ENCODE results near the gene ATG9A.

The ATG9A gene

GRCh38 chr2:219220652-219221402 lies 8.6 kb downstream of the ATG9A start:
- no peak for DNase-seq (ENCODE audit: low read depth)

DNA sequence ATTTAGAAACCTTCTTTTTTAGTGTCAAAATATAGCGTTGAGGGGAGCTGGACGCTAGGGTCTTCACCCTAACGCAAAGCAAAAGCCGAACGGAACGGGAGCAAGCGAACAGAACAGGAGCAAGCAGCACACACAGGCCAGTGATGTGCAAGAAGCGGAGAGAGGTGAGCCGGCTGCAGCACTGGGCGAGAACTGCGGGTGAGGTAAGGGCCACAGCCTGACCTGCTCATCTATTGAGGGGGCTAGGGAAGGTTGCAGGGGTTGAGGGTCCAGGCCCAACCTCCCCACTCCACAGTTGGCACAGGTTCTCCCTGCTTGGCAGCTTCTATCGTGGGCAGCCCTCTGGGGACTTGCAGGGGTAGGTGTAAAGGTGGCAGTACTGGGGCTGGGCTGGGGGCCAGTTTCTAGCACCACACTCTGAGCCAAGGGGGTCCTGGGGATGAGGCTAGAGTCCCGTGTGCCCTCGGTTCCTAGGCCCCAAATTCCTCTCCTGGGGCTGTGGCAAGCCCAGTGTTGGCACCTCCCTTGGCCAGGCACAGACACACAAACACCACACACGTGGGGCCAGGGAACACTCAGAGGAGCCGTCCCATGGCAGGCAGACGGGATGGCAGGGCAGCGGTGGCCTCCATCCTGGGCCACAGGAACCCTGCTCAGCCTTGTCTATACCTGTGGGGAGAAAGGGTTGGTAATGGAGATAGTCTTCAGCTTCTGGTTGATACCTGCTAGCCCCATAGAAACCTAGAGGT lies 9.5 kb downstream of the ATG9A start:
- DNase-seq (ENCODE audit: low read depth), result no peak

GRCh38 chr2:219218732-219219701 lies 10.4 kb downstream of the ATG9A start, which contains the start of gene ABCB6:
Gene ABCB6 (minus strand): TSS chr2:219218958. CDS start chr2:219218673, 285 bp downstream.
- DNase-seq (ENCODE audit: low read depth), result peak; percentile 73

- no peak for DNase-seq (ENCODE audit: low read depth)
Observed at GRCh38 chr2:219218217-219218731, 11.2 kb downstream of the ATG9A start.

DNA sequence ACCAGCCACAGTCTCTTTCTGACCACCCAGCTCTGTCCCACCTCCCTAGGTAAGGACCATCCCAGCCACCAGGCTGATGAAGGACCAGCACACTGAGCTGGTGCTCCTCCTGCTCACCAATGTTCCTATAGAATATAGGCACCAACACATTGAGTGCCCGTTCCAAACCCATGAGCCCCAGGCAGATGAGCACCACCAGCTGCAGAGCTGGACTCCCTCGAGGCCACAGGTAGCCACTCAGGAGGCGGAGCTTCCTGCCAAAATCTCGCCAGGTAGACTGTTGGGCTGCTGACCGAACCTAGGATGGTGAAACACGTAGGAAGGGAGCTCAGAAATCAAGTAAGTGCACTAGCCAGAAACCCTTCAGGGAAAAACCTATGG lies 12.9 kb downstream of the ATG9A start:
- no peak for DNase-seq (ENCODE audit: low read depth)

GRCh38 chr2:219215871-219216534 lies 13.4 kb downstream of the ATG9A start:
- DNase-seq (ENCODE audit: low read depth), result no peak

- DNase-seq (ENCODE audit: low read depth), result no peak
Observed at GRCh38 chr2:219214786-219215185, 14.7 kb downstream of the ATG9A start.

- no peak for DNase-seq (ENCODE audit: low read depth)
Observed at GRCh38 chr2:219214141-219214540, 15.3 kb downstream of the ATG9A start.

GRCh38 chr2:219213486-219214071 lies 15.9 kb downstream of the ATG9A start:
- DNase-seq (ENCODE audit: low read depth), result no peak

DNA sequence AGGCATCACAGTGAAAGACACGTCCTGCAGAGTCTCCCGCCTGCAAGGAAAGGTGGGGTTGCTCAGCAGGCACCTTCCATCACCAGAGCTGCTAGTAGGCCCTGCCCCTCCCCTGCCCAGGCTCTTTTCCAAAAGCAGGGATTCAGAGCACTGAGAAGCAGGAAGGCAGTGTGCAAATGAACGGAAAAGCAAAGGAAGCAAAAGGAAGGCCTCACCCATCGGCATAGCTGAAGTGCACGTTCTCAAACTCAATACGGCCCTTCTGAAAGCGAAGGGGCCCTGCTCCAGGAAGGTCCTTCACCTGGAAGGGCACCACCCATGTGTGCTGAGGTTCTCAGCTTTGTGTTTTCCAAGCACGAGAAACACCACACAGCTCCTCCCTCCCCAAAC lies 16.4 kb downstream of the ATG9A start:
- no peak for DNase-seq (ENCODE audit: low read depth)

GRCh38 chr2:219210886-219211362 lies 18.5 kb downstream of the ATG9A start:
- no peak for DNase-seq (ENCODE audit: low read depth)

- DNase-seq (ENCODE audit: low read depth), result no peak
Observed at GRCh38 chr2:219210196-219210885, 19.1 kb downstream of the ATG9A start.

DNA sequence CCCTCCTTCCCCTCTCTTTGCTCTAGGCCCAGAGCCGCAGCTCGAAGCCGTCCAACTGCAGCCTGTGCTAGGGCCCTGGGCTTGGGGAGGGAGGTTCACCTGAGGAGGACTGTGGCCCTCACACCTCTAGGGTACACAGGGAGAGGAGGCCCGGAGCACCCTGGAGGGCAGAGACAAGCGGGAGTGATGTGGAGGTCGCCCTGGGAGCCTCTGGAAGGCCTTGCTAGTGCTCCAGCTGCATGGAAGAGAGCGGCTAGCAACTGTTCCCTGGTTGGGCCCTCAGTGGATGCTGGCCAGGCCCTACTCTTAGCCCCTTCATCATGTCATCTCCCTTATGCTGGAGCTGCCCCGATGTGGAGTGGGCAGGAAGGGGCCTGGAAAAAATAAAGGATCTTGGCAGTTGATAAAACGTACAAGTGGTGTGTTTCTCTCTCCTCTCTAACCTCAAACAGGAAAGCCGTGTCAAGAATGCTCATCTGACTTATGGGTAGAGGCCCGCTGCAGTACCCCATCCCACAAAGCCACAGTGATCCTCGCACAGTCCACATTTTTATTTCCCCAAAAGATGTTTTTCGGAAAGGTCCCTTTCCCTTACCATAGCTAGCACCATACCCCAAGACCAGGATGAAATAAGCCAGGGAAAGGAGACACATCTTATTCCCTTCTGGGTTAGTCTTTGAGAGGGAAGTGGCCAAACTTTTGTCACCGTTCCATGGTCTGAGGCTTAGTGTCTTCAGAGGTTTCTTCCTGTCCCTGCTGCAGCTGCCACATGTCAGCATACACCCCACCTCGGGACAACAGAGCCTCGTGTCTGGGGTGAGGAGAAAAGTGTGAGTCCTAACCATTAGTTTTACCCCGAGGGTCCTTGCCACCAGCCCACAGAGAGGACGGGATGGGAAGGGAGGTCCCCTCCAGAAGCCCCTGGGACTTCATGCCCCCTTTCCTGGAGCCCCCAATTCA lies 19.9 kb downstream of the ATG9A start:
- no peak for DNase-seq (ENCODE audit: low read depth)

- no peak for DNase-seq (ENCODE audit: low read depth)
Observed at GRCh38 chr2:219207884-219208740, 21.3 kb downstream of the ATG9A start.

DNA sequence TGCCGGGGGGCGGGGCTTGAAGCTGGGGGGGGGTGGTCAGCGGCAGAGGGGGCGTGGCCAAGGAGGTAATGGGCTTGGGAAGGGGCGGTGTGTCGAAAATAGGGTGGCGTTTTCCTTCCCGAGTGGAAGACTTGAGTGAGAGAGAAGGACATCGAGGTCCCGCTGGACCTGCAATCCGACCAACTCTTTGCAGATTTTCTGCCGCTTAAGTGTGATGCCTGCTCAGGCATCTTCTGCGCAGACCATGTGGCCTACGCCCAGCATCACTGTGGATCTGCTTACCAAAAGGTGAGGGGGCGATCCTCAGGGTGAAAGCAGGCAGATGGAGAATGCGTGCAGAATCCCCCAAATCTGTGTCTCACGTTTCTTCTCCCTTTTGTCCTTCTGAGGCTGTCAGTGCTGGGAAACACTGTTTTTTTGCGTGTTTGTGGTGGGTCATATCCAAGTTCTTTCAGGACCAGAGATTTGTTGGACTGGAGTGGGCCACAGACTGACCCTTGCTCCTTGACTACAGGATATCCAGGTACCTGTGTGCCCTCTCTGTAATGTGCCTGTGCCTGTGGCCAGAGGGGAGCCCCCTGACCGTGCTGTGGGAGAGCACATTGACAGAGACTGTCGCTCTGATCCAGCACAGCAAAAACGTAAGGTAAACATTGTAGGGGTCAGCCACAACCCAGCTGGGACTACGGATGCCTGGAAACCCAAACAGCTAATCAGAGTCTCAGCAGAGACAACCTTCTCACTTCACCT lies 22.1 kb downstream of the ATG9A start:
- DNase-seq (ENCODE audit: low read depth), result no peak

DNA sequence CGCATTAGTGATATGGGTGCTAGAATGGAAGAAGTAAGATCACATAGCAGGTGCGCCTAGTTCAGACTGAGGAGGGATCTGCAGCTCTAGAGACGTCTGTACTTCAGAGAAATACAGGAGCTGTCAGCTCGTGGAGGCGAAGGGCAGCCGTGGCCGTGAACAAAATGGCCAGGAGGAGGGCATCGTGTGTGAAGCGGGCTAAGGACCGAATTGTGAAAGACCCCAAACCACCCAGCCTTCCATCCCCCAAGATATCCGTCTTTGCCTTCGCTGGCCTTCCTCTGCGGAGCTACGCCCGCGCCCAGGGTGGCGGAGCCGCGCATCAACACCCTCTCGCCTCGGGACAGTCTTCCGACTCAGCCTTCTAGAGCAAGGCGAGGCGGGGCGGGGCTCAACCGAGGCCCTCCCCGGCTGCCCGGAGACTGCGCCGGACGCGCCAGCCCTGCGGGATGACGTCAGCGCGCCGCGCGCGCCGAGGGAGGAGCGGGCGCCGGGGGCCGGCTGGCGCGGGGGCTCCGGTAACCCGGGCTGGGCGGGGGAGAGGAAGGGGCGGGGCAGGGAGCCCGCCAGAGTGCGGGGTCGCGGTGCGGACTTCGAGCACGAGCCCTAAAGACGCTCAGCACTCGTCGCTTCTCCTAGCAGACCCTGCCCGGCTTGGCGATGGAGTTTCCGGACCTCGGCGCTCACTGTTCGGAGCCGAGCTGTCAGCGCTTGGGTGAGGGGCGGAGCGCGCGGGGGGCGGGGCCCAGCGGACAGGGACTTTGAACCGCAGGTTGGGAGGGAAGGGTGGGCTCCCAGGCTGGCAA lies 22.9 kb downstream of the ATG9A start, which contains the start of gene ZFAND2B:
ZFAND2B (plus strand) TSS at position 455 of the 806 bp plus-strand sequence; CDS start at position 661, 206 bp downstream.
- peak; percentile 94 for DNase-seq (ENCODE audit: low read depth)

- DNase-seq (ENCODE audit: low read depth), result no peak
Observed at GRCh38 chr2:219205981-219206327, 23.5 kb downstream of the ATG9A start.

Measured in stimulated activated CD8-positive, alpha-beta memory T cell treated with anti-CD3 and anti-CD28 coated beads, Interleukin-12 subunit alpha, Interleukin-12 subunit beta, amount 100 ng/mL, for 4 hours (primary cell).